ENCODE data around the gene FBXO17.
"Not testable (repeated sequence)": the region's sequence is repeated elsewhere in the genome, so short reads cannot be mapped to it uniquely, and the experiment has no call there.

The FBXO17 gene

GRCh38 chr19:38975214-38975860 lies at the start of gene FBXO17:
Gene FBXO17 (minus strand): TSS chr19:38975742. CDS start chr19:38950319, 25,423 bp downstream.
- no peak for DNase-seq

- DNase-seq: no peak
Observed at GRCh38 chr19:39024875-39025641, 49.5 kb upstream of the FBXO17 start.

- DNase-seq: no peak
Observed at GRCh38 chr19:39021063-39021462, 45.5 kb upstream of the FBXO17 start.

- DNase-seq: no peak
Observed at GRCh38 chr19:39017646-39018045, 42.1 kb upstream of the FBXO17 start.

GRCh38 chr19:39017026-39017425 lies 41.5 kb upstream of the FBXO17 start:
- no peak for DNase-seq

- DNase-seq: no peak
Observed at GRCh38 chr19:39014037-39014436, 38.5 kb upstream of the FBXO17 start.

GRCh38 chr19:39009001-39009400 lies 33.5 kb upstream of the FBXO17 start:
- DNase-seq: no peak

- no peak for DNase-seq
Observed at GRCh38 chr19:39008137-39008536, 32.6 kb upstream of the FBXO17 start.

GRCh38 chr19:39007096-39007495 lies 31.6 kb upstream of the FBXO17 start:
- DNase-seq: no peak

GRCh38 chr19:39004403-39004802 lies 28.9 kb upstream of the FBXO17 start:
- no peak for DNase-seq

GRCh38 chr19:39003796-39004195 lies 28.3 kb upstream of the FBXO17 start:
- no peak for DNase-seq

GRCh38 chr19:39003188-39003587 lies 27.6 kb upstream of the FBXO17 start:
- no peak for DNase-seq

- no peak for DNase-seq
Observed at GRCh38 chr19:39001041-39001440, 25.5 kb upstream of the FBXO17 start.

- DNase-seq: not testable (repeated sequence)
Observed at GRCh38 chr19:38997576-38997975, 22.0 kb upstream of the FBXO17 start.

- DNase-seq: no peak
Observed at GRCh38 chr19:38993271-38993670, 17.7 kb upstream of the FBXO17 start.

GRCh38 chr19:38990949-38991697 lies 15.6 kb upstream of the FBXO17 start:
- no peak for DNase-seq

- not testable (repeated sequence) for DNase-seq
Observed at GRCh38 chr19:38989614-38990013, 14.1 kb upstream of the FBXO17 start.

- DNase-seq: no peak
Observed at GRCh38 chr19:38989066-38989605, 13.6 kb upstream of the FBXO17 start.

GRCh38 chr19:38988627-38989026 lies 13.1 kb upstream of the FBXO17 start:
- not testable (repeated sequence) for DNase-seq

- not testable (repeated sequence) for DNase-seq
Observed at GRCh38 chr19:38987745-38988144, 12.2 kb upstream of the FBXO17 start.

- no peak for DNase-seq
Observed at GRCh38 chr19:38985262-38985661, 9.7 kb upstream of the FBXO17 start.

GRCh38 chr19:38980583-38981374 lies 5.2 kb upstream of the FBXO17 start:
- DNase-seq: no peak

GRCh38 chr19:38979812-38980211 lies 4.3 kb upstream of the FBXO17 start:
- DNase-seq: no peak
